Neural cell (in vitro differentiated cells): ENCODE results near the gene MOSPD2.

Experiments
- EP300 ChIP-seq: fragments of 450-650 bp; conservative IDR thresholded peaks from 2 replicates; pipeline ENCODE4 v1.6.1; 2014; ENCODE audit warnings: antibody characterized with exemption, mild to moderate bottlenecking, moderate library complexity; ENCODE audit not compliant: poor library complexity, severe bottlenecking
- EZH2 ChIP-seq: fragments of 200-600, 300-800 bp; shearing (Covaris generic), sonication (generic); IDR thresholded peaks from 2 replicates; pipeline ENCODE4 v1.6.1; 2014; ENCODE audit warnings: antibody characterized with exemption, low read length, borderline replicate concordance, mild to moderate bottlenecking; ENCODE audit not compliant: insufficient read depth, poor library complexity, severe bottlenecking
- MXI1 ChIP-seq: fragments of 450-650 bp; conservative IDR thresholded peaks from 2 replicates; pipeline ENCODE4 v1.6.1; 2014; ENCODE audit warnings: antibody characterized with exemption, mild to moderate bottlenecking; ENCODE audit not compliant: poor library complexity, severe bottlenecking
- POLR2AphosphoS5 ChIP-seq: IDR thresholded peaks from 2 replicates; pipeline ENCODE4 v1.6.1; 2012
- RAD21 ChIP-seq: fragments of 450-650 bp; conservative IDR thresholded peaks from 2 replicates; pipeline ENCODE4 v1.6.1; 2014; ENCODE audit warnings: antibody characterized with exemption, mild to moderate bottlenecking, moderate library complexity
- SMC3 ChIP-seq: fragments of 450-650 bp; conservative IDR thresholded peaks from 2 replicates; pipeline ENCODE4 v1.6.1; 2014; ENCODE audit warnings: antibody characterized with exemption, mild to moderate bottlenecking, moderate library complexity; ENCODE audit not compliant: poor library complexity
- TF ChIP-seq, protein P1 (sequence below): fragments of 450-650 bp; IDR thresholded peaks from 2 replicates; pipeline ENCODE4 v1.5.1; 2014; ENCODE audit warnings: antibody characterized with exemption, mild to moderate bottlenecking, moderate library complexity; ENCODE audit not compliant: poor library complexity, severe bottlenecking
- TF ChIP-seq, protein P2 (sequence below): IDR thresholded peaks from 2 replicates; pipeline ENCODE4 v1.6.1; 2012; ENCODE audit warnings: borderline replicate concordance

DNA sequence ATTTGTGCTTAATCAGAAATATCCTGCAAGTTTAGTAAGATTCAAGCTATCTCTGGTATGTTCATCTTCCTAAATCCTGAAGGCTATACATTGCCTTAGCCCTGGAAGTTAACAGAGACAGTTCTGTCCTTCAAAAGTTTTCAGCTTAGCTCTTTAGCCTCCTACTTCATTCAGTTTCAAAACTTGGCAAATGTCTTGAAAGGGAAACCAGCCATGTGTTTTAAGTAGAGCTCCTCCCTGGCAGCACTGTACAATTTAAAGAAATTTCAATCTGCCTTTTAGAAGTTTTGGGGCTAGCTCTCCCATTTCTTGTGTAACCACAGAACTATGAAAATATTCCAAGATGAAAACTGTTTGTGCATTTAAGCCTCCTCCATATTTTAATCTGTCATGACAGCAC, 47.4 kb upstream of the MOSPD2 start:
- TF ChIP-seq, protein P1, sequence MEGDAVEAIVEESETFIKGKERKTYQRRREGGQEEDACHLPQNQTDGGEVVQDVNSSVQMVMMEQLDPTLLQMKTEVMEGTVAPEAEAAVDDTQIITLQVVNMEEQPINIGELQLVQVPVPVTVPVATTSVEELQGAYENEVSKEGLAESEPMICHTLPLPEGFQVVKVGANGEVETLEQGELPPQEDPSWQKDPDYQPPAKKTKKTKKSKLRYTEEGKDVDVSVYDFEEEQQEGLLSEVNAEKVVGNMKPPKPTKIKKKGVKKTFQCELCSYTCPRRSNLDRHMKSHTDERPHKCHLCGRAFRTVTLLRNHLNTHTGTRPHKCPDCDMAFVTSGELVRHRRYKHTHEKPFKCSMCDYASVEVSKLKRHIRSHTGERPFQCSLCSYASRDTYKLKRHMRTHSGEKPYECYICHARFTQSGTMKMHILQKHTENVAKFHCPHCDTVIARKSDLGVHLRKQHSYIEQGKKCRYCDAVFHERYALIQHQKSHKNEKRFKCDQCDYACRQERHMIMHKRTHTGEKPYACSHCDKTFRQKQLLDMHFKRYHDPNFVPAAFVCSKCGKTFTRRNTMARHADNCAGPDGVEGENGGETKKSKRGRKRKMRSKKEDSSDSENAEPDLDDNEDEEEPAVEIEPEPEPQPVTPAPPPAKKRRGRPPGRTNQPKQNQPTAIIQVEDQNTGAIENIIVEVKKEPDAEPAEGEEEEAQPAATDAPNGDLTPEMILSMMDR = no peak
- TF ChIP-seq SMC3 (no peak), EP300 (no peak), MXI1 (no peak), POLR2AphosphoS5 (no peak), EZH2 (no peak), RAD21 (no peak)
- TF ChIP-seq, protein P2, sequence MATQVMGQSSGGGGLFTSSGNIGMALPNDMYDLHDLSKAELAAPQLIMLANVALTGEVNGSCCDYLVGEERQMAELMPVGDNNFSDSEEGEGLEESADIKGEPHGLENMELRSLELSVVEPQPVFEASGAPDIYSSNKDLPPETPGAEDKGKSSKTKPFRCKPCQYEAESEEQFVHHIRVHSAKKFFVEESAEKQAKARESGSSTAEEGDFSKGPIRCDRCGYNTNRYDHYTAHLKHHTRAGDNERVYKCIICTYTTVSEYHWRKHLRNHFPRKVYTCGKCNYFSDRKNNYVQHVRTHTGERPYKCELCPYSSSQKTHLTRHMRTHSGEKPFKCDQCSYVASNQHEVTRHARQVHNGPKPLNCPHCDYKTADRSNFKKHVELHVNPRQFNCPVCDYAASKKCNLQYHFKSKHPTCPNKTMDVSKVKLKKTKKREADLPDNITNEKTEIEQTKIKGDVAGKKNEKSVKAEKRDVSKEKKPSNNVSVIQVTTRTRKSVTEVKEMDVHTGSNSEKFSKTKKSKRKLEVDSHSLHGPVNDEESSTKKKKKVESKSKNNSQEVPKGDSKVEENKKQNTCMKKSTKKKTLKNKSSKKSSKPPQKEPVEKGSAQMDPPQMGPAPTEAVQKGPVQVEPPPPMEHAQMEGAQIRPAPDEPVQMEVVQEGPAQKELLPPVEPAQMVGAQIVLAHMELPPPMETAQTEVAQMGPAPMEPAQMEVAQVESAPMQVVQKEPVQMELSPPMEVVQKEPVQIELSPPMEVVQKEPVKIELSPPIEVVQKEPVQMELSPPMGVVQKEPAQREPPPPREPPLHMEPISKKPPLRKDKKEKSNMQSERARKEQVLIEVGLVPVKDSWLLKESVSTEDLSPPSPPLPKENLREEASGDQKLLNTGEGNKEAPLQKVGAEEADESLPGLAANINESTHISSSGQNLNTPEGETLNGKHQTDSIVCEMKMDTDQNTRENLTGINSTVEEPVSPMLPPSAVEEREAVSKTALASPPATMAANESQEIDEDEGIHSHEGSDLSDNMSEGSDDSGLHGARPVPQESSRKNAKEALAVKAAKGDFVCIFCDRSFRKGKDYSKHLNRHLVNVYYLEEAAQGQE = no peak
